HL-60 (cell line): ENCODE measurements around the gene RAB26.
"Not testable (repeated sequence)": the region's sequence is repeated elsewhere in the genome, so short reads cannot be mapped to it uniquely, and the experiment has no call there.

Source experiments
- POLR2AphosphoS5 ChIP-seq: IDR thresholded peaks from 2 replicates; pipeline ENCODE4 v1.6.1; 2012; ENCODE audit warnings: low read depth
- SPI1 ChIP-seq: IDR thresholded peaks from 2 replicates; pipeline ENCODE4 v1.6.1; 2012; ENCODE audit warnings: low read depth, mild to moderate bottlenecking, borderline replicate concordance
- TF ChIP-seq, protein P1 (sequence below): IDR thresholded peaks from one replicate; pipeline ENCODE4 v1.5.1; 2011; ENCODE audit warnings: low read length, control low read depth, inconsistent platforms; ENCODE audit not compliant: insufficient read depth
- TF ChIP-seq, protein P2 (sequence below): IDR thresholded peaks from 2 replicates; pipeline ENCODE4 v1.6.1; 2012; ENCODE audit warnings: low read depth; ENCODE audit not compliant: insufficient replicate concordance

DNA sequence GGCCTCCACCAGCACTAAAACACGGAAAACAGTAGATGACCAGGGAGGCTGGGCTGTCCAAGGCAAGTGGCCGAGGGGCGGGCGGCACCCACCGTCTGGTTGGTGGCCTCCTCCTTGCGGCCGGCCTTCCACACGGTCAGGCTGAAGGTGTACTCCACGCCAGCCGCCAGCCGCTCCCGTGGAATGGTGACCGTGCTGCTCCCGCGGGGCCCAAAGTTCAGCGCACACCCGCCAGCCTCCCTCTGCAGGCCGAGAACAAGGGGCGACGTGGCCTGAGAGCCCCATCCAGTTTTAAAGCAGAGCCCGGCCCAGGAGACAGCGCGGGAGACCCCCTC is 40.7 kb upstream of the RAB26 start:
- TF ChIP-seq, protein P1, sequence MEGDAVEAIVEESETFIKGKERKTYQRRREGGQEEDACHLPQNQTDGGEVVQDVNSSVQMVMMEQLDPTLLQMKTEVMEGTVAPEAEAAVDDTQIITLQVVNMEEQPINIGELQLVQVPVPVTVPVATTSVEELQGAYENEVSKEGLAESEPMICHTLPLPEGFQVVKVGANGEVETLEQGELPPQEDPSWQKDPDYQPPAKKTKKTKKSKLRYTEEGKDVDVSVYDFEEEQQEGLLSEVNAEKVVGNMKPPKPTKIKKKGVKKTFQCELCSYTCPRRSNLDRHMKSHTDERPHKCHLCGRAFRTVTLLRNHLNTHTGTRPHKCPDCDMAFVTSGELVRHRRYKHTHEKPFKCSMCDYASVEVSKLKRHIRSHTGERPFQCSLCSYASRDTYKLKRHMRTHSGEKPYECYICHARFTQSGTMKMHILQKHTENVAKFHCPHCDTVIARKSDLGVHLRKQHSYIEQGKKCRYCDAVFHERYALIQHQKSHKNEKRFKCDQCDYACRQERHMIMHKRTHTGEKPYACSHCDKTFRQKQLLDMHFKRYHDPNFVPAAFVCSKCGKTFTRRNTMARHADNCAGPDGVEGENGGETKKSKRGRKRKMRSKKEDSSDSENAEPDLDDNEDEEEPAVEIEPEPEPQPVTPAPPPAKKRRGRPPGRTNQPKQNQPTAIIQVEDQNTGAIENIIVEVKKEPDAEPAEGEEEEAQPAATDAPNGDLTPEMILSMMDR = not testable (repeated sequence)
- not testable (repeated sequence) for TF ChIP-seq POLR2AphosphoS5, SPI1
- TF ChIP-seq, protein P2, sequence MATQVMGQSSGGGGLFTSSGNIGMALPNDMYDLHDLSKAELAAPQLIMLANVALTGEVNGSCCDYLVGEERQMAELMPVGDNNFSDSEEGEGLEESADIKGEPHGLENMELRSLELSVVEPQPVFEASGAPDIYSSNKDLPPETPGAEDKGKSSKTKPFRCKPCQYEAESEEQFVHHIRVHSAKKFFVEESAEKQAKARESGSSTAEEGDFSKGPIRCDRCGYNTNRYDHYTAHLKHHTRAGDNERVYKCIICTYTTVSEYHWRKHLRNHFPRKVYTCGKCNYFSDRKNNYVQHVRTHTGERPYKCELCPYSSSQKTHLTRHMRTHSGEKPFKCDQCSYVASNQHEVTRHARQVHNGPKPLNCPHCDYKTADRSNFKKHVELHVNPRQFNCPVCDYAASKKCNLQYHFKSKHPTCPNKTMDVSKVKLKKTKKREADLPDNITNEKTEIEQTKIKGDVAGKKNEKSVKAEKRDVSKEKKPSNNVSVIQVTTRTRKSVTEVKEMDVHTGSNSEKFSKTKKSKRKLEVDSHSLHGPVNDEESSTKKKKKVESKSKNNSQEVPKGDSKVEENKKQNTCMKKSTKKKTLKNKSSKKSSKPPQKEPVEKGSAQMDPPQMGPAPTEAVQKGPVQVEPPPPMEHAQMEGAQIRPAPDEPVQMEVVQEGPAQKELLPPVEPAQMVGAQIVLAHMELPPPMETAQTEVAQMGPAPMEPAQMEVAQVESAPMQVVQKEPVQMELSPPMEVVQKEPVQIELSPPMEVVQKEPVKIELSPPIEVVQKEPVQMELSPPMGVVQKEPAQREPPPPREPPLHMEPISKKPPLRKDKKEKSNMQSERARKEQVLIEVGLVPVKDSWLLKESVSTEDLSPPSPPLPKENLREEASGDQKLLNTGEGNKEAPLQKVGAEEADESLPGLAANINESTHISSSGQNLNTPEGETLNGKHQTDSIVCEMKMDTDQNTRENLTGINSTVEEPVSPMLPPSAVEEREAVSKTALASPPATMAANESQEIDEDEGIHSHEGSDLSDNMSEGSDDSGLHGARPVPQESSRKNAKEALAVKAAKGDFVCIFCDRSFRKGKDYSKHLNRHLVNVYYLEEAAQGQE = not testable (repeated sequence)
